HepG2 (cell line): ENCODE measurements around the gene PIGV. TPM values are rescaled to one million over a fixed set of nuclear protein-coding genes. Genes with fewer than 3 reads are reported as not detected.
A peak's percentile ranks its signal among the peaks of the same experiment; 100 is the strongest.
"Not testable (repeated sequence)": the region's sequence is repeated elsewhere in the genome, so short reads cannot be mapped to it uniquely, and the experiment has no call there.

Experiments
- ATAC-seq: fragments of 200-7000 bp; cut with Tn5 transposase; 3 replicates; pipeline ENCODE4 v1.9.1; 2020; ENCODE audit warnings: mild to moderate bottlenecking, moderate library complexity
- BruUV-seq: library from RNA; stranded (reverse); fragments of 400-500 nt; replicated peaks from 2 replicates; lab custom pipeline; 2021; lab: Mats Ljungman, UMichigan
- CTCF ChIA-PET: fragments of 300-600 bp; formaldehyde crosslinking; extraction: SDS; loops from one replicate; lab custom pipeline; 2021; ENCODE audit warnings: low total read pairs, inconsistent platforms, low intra/inter-chr PET ratio; lab: Yijun Ruan, JAX
- POLR2A ChIA-PET: fragments of 350-600 bp; sonication (Branson Sonifier 250); formaldehyde crosslinking; loops from one replicate; lab custom pipeline; 2020; ENCODE audit warnings: antibody characterized with exemption, inconsistent platforms; lab: Yijun Ruan, JAX
- DNase-seq: peaks from one replicate; pipeline ENCODE4 v3.0.0-alpha.2; 2015; ENCODE audit warnings: low spot score
- FAIRE-seq: peaks from 3 replicates; lab custom pipeline; 2011; peaks lifted over from hg19 to GRCh38; lab: Jason Lieb, UNC
- H2AFZ ChIP-seq: one replicate; pipeline ENCODE4 v1.6.1; 2011; ENCODE audit warnings: low read length, inconsistent platforms
- H3K27ac ChIP-seq: fragments of 300-600 bp; 3 replicates; pipeline ENCODE4 v1.8.0; 2011; ENCODE audit warnings: mixed run types, mild to moderate bottlenecking, mixed read lengths, low read length, inconsistent platforms; ENCODE audit not compliant: insufficient read depth; ENCODE audit errors: extremely low read length
- H3K27me3 ChIP-seq, 2 experiments: fragments of 200-600 bp in 1 of 2; 2 replicates in 1 of 2; 3 replicates in 1 of 2; pipeline versions ENCODE4 v1.6.0 to v1.8.0; 2011; ENCODE audit warnings: low read length in 2 of 2, mild to moderate bottlenecking in 2 of 2, moderate library complexity in 2 of 2, inconsistent platforms in 1 of 2; ENCODE audit not compliant: insufficient read depth in 2 of 2, control insufficient read depth in 1 of 2
- H3K36me3 ChIP-seq, 2 experiments: fragments of 200-600 bp in 1 of 2; replicated peaks in 1 of 2; 2 replicates in 1 of 2; 3 replicates in 1 of 2; pipeline versions ENCODE4 v1.5.1 to v1.8.0; 2011; ENCODE audit warnings: low read length in 2 of 2, inconsistent platforms in 1 of 2; ENCODE audit not compliant: insufficient read depth in 2 of 2, control insufficient read depth in 1 of 2
- H3K4me1 ChIP-seq: 2 replicates; pipeline ENCODE4 v1.5.1; 2012; ENCODE audit warnings: low read length, inconsistent platforms; ENCODE audit not compliant: insufficient read depth
- H3K4me2 ChIP-seq: 2 replicates; pipeline ENCODE4 v1.6.0; 2011; ENCODE audit warnings: low read depth, low read length, inconsistent platforms
- H3K4me3 ChIP-seq, 3 experiments: fragments of 200-600 bp in 1 of 3; sonication (generic), shearing (Covaris generic) in 1 of 3; replicated peaks in 1 of 3; 2 replicates each; pipeline ENCODE4 v1.5.1; 2011 to 2016; ENCODE audit warnings: low read length in 3 of 3, inconsistent platforms in 2 of 3, low read depth in 2 of 3, mild to moderate bottlenecking in 2 of 3, control low read depth in 1 of 3, mixed read lengths in 1 of 3; ENCODE audit not compliant: insufficient read depth in 1 of 3
- H3K79me2 ChIP-seq: one replicate; pipeline ENCODE4 v1.6.1; 2011; ENCODE audit warnings: low read length, inconsistent platforms; ENCODE audit not compliant: insufficient read depth
- H3K9ac ChIP-seq: 2 replicates; pipeline ENCODE4 v1.6.0; 2011; ENCODE audit warnings: mild to moderate bottlenecking, low read depth, low read length, inconsistent platforms; ENCODE audit not compliant: insufficient read depth
- H3K9me3 ChIP-seq: 2 replicates; pipeline ENCODE4 v1.5.1; 2012; ENCODE audit warnings: mild to moderate bottlenecking, low read length
- H4K20me1 ChIP-seq: 2 replicates; pipeline ENCODE4 v1.6.0; 2011; ENCODE audit warnings: inconsistent platforms, mild to moderate bottlenecking, low read length, moderate library complexity; ENCODE audit not compliant: insufficient read depth
- CEBPG ChIP-seq: IDR thresholded peaks from 2 replicates; pipeline ENCODE4 v1.6.1; 2016
- CREB1 ChIP-seq, 2 experiments: fragments of 450-650 bp in 1 of 2; IDR thresholded peaks; 2 replicates each; pipeline ENCODE4 v1.6.1; 2016 to 2017; ENCODE audit warnings: control low read depth in 1 of 2, mild to moderate bottlenecking in 1 of 2, missing compliant biosample characterization in 1 of 2, missing genetic modification characterization in 1 of 2
- SALL1 ChIP-seq: sonication (generic); formaldehyde crosslinking; IDR thresholded peaks from 2 replicates; pipeline ENCODE4 v1.8.0; 2022; ENCODE audit warnings: mild to moderate bottlenecking, missing genetic modification reagents
- STAG1 ChIP-seq: sonication (generic); formaldehyde crosslinking; IDR thresholded peaks from 2 replicates; pipeline ENCODE4 v1.4.0; 2020; ENCODE audit warnings: missing genetic modification reagents
- TEAD3 ChIP-seq: optimal IDR thresholded peaks from 2 replicates; pipeline ENCODE3; 2016; ENCODE audit warnings: borderline replicate concordance
- ZFP1 ChIP-seq: IDR thresholded peaks from 2 replicates; pipeline ENCODE4 v1.6.1; 2016
- WGBS: methylation state at CpG from one replicate; pipeline ENCODE4 v1.1.6; 2017; ENCODE audit warnings: low lambda C conversion rate; 5-methylcytosine and 5-hydroxymethylcytosine counted together
- in situ Hi-C: cut with HindIII; loops from 2 replicates; pipeline ENCODE4 v1.10.0; 2017; ENCODE audit warnings: low pct_unique_long_range_greater_than_20kb; ENCODE audit not compliant: extremely low pct_ligation_motif_present
- intact Hi-C: fragments of 100-400 bp; cut with micrococcal nuclease; formaldehyde crosslinking; loops from one replicate; pipeline ENCODE4 v1.10.0; 2022; ENCODE audit not compliant: unreplicated experiment
- polyA plus RNA-seq, 8 experiments: library from polyadenylated mRNA; depleted of rRNA in 3 of 8; stranded (reverse) in 7 of 8; unstranded in 1 of 8; fragments of >200 nt; fragmentation: Illumina TruSeq in 4 of 8; extraction: Trizol in 4 of 8; gene quantifications; 2 replicates each; pipeline versions ENCODE4 v1.2.1 to v1.2.3, GENCODE V29; 2011 to 2016; ENCODE audit warnings: low read depth in 4 of 8, missing spikeins in 1 of 8, mixed read lengths in 1 of 8; ENCODE audit not compliant: insufficient read depth in 1 of 8
- total RNA-seq, 5 experiments: library from RNA; depleted of rRNA; stranded (reverse); fragments of >200 nt; fragmentation: Illumina TruSeq; extraction: Trizol; gene quantifications; 2 replicates each; pipeline ENCODE4 v1.2.3, GENCODE V29; 2016; ENCODE audit warnings: low read depth in 1 of 5
- TF ChIP-seq, protein P1 (sequence below): sonication (generic); formaldehyde crosslinking; IDR thresholded peaks from 2 replicates; pipeline ENCODE4 v1.5.0; 2020; ENCODE audit warnings: mild to moderate bottlenecking, missing genetic modification reagents, moderate library complexity
- TF ChIP-seq, protein P2 (sequence below): sonication (generic); formaldehyde crosslinking; IDR thresholded peaks from 2 replicates; pipeline ENCODE4 v1.5.1; 2020; ENCODE audit warnings: mild to moderate bottlenecking, missing genetic modification reagents, moderate library complexity
- TF ChIP-seq, protein P3 (sequence below): sonication (generic); formaldehyde crosslinking; IDR thresholded peaks from 2 replicates; pipeline ENCODE4 v1.4.0; 2020; ENCODE audit warnings: mild to moderate bottlenecking, missing genetic modification reagents
- TF ChIP-seq, protein P4 (sequence below): sonication (generic); formaldehyde crosslinking; IDR thresholded peaks from 2 replicates; pipeline ENCODE4 v1.5.0; 2020; ENCODE audit warnings: mild to moderate bottlenecking, missing genetic modification reagents, borderline replicate concordance
- TF ChIP-seq, protein P5 (sequence below): sonication (generic); formaldehyde crosslinking; IDR thresholded peaks from 2 replicates; pipeline ENCODE4 v1.4.0; 2020; ENCODE audit warnings: missing genetic modification reagents, mild to moderate bottlenecking, borderline replicate concordance

The PIGV gene
- total and polyA plus RNA-seq, 2 of the 13 experiments (the other 11 are each of a cell fraction or from before 2014, with no cell fraction given) = 13.5 to 22.7 TPM

DNA sequence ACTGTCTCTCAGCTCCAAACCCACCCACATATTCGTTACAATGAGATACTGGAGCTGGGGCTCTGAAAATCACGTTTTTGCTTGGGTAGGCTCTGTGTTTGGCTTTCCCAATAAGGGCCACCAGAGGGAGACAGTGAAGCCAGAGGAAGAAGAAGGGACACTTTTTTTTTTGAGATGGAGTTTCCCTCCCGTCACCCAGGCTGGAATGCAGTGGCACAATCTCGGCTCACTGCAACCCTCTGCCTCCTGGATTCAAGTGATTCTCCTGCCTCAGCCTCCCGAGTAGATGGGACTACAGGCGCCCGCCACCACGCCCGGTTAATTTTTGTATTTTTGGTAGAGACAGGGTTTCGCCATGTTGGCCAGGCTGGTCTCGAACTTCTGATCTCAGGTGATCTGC is 22.4 kb downstream of the PIGV start:
- H3K9ac ChIP-seq; H4K20me1 ChIP-seq; H3K36me3 ChIP-seq; H3K79me2 ChIP-seq; H3K4me3 ChIP-seq; H2AFZ ChIP-seq; in situ Hi-C loops; H3K27ac ChIP-seq; BruUV-seq; H3K9me3 ChIP-seq; H3K27me3 ChIP-seq; TF ChIP-seq CREB1 (IDR thresholded peaks at IDR 0.05): not testable (repeated sequence)
- WGBS = 16% methylated on average over 5 of the region's 11 CpGs
- Histone ChIP-seq H3K4me2 (0 out of 2 replicates have a peak overlapping the region, but pooled peaks have one; percentile 49), H3K4me1 (peaks cover 33% of the 10 kb centered on the region)
- POLR2A ChIA-PET = interaction anchor here (1.4 to 1.7 kb wide), 3 partner anchors 11 to 118 kb away, joined by 3 to 4 read pairs (median 4); partner anchors contain the start of gene GPATCH3
- FAIRE-seq = peak; percentile 77
- CTCF ChIA-PET = interaction anchor here (0.7 to 1.6 kb wide), 5 partner anchors 22 to 208 kb away, joined by 3 to 14 read pairs (median 4); no protein-coding TSS in a partner anchor
- DNase-seq = peak; percentile 75
- ATAC-seq = peak; percentile 80
- intact Hi-C loops = loop anchor here (5.0 kb wide), 1 partner anchor 67 kb away; no protein-coding TSS in a partner anchor
- TF ChIP-seq CREB1 (CRISPR knock-in tag; IDR thresholded peaks at IDR 0.05) = peak; percentile 45; the same call in 1 of the 2 replicates
- TF ChIP-seq CEBPG (CRISPR knock-in tag) = peak; percentile 5; the same call in 1 of the 2 replicates
- TF ChIP-seq SALL1 (CRISPR knock-in tag) = 0 out of 2 replicates have a peak, but pooled peaks have one; percentile 16
- TF ChIP-seq ZFP1 (CRISPR knock-in tag) = peak; percentile 71; the same call in 1 of the 2 replicates
- peak; percentile 58 for TF ChIP-seq STAG1 (CRISPR knock-in tag)
- TF ChIP-seq, protein P1, sequence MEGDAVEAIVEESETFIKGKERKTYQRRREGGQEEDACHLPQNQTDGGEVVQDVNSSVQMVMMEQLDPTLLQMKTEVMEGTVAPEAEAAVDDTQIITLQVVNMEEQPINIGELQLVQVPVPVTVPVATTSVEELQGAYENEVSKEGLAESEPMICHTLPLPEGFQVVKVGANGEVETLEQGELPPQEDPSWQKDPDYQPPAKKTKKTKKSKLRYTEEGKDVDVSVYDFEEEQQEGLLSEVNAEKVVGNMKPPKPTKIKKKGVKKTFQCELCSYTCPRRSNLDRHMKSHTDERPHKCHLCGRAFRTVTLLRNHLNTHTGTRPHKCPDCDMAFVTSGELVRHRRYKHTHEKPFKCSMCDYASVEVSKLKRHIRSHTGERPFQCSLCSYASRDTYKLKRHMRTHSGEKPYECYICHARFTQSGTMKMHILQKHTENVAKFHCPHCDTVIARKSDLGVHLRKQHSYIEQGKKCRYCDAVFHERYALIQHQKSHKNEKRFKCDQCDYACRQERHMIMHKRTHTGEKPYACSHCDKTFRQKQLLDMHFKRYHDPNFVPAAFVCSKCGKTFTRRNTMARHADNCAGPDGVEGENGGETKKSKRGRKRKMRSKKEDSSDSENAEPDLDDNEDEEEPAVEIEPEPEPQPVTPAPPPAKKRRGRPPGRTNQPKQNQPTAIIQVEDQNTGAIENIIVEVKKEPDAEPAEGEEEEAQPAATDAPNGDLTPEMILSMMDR = peak; percentile 74
- TF ChIP-seq, protein P2, sequence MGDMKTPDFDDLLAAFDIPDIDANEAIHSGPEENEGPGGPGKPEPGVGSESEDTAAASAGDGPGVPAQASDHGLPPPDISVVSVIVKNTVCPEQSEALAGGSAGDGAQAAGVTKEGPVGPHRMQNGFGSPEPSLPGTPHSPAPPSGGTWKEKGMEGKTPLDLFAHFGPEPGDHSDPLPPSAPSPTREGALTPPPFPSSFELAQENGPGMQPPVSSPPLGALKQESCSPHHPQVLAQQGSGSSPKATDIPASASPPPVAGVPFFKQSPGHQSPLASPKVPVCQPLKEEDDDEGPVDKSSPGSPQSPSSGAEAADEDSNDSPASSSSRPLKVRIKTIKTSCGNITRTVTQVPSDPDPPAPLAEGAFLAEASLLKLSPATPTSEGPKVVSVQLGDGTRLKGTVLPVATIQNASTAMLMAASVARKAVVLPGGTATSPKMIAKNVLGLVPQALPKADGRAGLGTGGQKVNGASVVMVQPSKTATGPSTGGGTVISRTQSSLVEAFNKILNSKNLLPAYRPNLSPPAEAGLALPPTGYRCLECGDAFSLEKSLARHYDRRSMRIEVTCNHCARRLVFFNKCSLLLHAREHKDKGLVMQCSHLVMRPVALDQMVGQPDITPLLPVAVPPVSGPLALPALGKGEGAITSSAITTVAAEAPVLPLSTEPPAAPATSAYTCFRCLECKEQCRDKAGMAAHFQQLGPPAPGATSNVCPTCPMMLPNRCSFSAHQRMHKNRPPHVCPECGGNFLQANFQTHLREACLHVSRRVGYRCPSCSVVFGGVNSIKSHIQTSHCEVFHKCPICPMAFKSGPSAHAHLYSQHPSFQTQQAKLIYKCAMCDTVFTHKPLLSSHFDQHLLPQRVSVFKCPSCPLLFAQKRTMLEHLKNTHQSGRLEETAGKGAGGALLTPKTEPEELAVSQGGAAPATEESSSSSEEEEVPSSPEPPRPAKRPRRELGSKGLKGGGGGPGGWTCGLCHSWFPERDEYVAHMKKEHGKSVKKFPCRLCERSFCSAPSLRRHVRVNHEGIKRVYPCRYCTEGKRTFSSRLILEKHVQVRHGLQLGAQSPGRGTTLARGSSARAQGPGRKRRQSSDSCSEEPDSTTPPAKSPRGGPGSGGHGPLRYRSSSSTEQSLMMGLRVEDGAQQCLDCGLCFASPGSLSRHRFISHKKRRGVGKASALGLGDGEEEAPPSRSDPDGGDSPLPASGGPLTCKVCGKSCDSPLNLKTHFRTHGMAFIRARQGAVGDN (CRISPR knock-in tag) = peak; percentile 27; the same call in 1 of the 2 replicates
- peak; percentile 62 for TF ChIP-seq TEAD3 (CRISPR knock-in tag)
- TF ChIP-seq, protein P3, sequence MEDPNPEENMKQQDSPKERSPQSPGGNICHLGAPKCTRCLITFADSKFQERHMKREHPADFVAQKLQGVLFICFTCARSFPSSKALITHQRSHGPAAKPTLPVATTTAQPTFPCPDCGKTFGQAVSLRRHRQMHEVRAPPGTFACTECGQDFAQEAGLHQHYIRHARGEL (CRISPR knock-in tag) = 0 out of 2 replicates have a peak, but pooled peaks have one; percentile 67
- TF ChIP-seq, protein P4, sequence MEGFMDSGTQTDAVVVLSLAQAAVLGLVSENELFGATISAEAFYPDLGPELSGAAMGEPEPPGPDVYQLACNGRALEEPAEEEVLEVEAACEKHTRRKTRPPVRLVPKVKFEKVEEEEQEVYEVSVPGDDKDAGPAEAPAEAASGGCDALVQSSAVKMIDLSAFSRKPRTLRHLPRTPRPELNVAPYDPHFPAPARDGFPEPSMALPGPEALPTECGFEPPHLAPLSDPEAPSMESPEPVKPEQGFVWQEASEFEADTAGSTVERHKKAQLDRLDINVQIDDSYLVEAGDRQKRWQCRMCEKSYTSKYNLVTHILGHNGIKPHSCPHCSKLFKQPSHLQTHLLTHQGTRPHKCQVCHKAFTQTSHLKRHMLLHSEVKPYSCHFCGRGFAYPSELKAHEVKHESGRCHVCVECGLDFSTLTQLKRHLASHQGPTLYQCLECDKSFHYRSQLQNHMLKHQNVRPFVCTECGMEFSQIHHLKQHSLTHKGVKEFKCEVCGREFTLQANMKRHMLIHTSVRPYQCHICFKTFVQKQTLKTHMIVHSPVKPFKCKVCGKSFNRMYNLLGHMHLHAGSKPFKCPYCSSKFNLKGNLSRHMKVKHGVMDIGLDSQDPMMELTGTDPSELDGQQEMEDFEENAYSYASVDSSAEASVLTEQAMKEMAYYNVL (CRISPR knock-in tag) = 0 out of 2 replicates have a peak, but pooled peaks have one; percentile 1
- TF ChIP-seq, protein P5, sequence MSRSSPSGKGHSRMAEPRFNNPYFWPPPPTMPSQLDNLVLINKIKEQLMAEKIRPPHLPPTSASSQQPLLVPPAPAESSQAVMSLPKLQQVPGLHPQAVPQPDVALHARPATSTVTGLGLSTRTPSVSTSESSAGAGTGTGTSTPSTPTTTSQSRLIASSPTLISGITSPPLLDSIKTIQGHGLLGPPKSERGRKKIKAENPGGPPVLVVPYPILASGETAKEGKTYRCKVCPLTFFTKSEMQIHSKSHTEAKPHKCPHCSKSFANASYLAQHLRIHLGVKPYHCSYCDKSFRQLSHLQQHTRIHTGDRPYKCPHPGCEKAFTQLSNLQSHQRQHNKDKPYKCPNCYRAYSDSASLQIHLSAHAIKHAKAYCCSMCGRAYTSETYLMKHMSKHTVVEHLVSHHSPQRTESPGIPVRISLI (CRISPR knock-in tag) = peak; percentile 96
